ENCODE results near the gene COG4. TPM values are rescaled to one million over a fixed set of nuclear protein-coding genes. Genes with fewer than 3 reads are reported as not detected.

The COG4 gene
- polyA plus RNA-seq, 2 of the 4 experiments (the other 2 are of a cell fraction): 42.7 to 48.2 TPM

GRCh38 chr16:70520612-70521297, 2.6 kb downstream of the COG4 start:
- FAIRE-seq: no peak
- CTCF ChIA-PET: interaction anchor here (0.9 to 1.6 kb wide), 2 partner anchors 11 to 26 kb away, joined by 3 read pairs; no protein-coding TSS in a partner anchor

GRCh38 chr16:70512456-70512855, 10.9 kb downstream of the COG4 start:
- WGBS (ENCODE audit: missing lambda C conversion rate): 53% methylated on average over 5 of the region's 5 CpGs
- H3K4me1 ChIP-seq: peaks cover 6% of the 10 kb centered on the region; the same call in 1 of the 3 replicates
- peak in 1 of 2 experiments; percentile 33 for DNase-seq (ENCODE audit: low read depth in 1 of 2, low spot score in 1 of 2)
- no peak for FAIRE-seq
- no peak overlapping the region for H3K4me3 ChIP-seq
- no peaks in the 10 kb centered on the region for H3K9me3 ChIP-seq
- no peak overlapping the region for H3K4me2 ChIP-seq
- H3K27ac ChIP-seq: peak overlapping the region in 1 of 2 experiments; percentile 44; a peak in 1 of 6 replicates
- ATAC-seq: no peak; a peak in 1 of 6 replicates
- POLR2A ChIA-PET: no interaction called here
- CTCF ChIA-PET: interaction anchor here (0.8 kb wide), 1 partner anchor 12 kb away, joined by 3 read pairs; no protein-coding TSS in a partner anchor
- TF ChIP-seq, protein P1, sequence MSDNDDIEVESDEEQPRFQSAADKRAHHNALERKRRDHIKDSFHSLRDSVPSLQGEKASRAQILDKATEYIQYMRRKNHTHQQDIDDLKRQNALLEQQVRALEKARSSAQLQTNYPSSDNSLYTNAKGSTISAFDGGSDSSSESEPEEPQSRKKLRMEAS (IDR thresholded peaks at IDR 0.05): no peak
- TF ChIP-seq TP53 (CRISPR knock-in tag; IDR thresholded peaks at IDR 0.05) (no peak), KDM1A (IDR thresholded peaks at IDR 0.05; ENCODE audit: low read depth) (no peak), JUNB (IDR thresholded peaks at IDR 0.05) (no peak), E2F6 (IDR thresholded peaks at IDR 0.05; ENCODE audit: borderline replicate concordance, low read depth) (no peak), SMC3 (IDR thresholded peaks at IDR 0.05) (no peak), HES2 (IDR thresholded peaks at IDR 0.05) (no peak), GATA3 (IDR thresholded peaks at IDR 0.05; ENCODE audit: borderline replicate concordance) (no peak), RAD21 (conservative IDR thresholded peaks at IDR 0.05 in 1 of 2, IDR thresholded peaks at IDR 0.05 in 1 of 2) (no peak), POLR2AphosphoS2 (conservative IDR thresholded peaks at IDR 0.05; ENCODE audit: low read length) (no peak)

More at GRCh38 chr16:70520612-70521297, 2.6 kb downstream of the COG4 start:
- no peak overlapping the region for H3K27ac ChIP-seq
- DNase-seq (ENCODE audit: low read depth in 1 of 2, low spot score in 1 of 2): no peak
- H3K4me1 ChIP-seq: peaks cover 15% of the 10 kb centered on the region
- no peaks in the 10 kb centered on the region for H3K9me3 ChIP-seq
- WGBS (ENCODE audit: missing lambda C conversion rate): 92% methylated on average over 8 of the region's 8 CpGs
- H3K4me3 ChIP-seq: no peak overlapping the region
- no peak for TF ChIP-seq EP300 (IDR thresholded peaks at IDR 0.05)
- no peak for TF ChIP-seq JUN (IDR thresholded peaks at IDR 0.05)
- TF ChIP-seq, protein P2, sequence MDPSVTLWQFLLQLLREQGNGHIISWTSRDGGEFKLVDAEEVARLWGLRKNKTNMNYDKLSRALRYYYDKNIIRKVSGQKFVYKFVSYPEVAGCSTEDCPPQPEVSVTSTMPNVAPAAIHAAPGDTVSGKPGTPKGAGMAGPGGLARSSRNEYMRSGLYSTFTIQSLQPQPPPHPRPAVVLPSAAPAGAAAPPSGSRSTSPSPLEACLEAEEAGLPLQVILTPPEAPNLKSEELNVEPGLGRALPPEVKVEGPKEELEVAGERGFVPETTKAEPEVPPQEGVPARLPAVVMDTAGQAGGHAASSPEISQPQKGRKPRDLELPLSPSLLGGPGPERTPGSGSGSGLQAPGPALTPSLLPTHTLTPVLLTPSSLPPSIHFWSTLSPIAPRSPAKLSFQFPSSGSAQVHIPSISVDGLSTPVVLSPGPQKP (IDR thresholded peaks at IDR 0.05; ENCODE audit: low read depth, low read length): no peak
- TF ChIP-seq NFE2L2 (conservative IDR thresholded peaks at IDR 0.05; ENCODE audit: low read length): no peak
- no peak for TF ChIP-seq CHD2 (IDR thresholded peaks at IDR 0.05; ENCODE audit: low read length, partially characterized antibody)
- TF ChIP-seq MYC (IDR thresholded peaks at IDR 0.05; ENCODE audit: borderline replicate concordance, low read length): no peak
- TF ChIP-seq, protein P3, sequence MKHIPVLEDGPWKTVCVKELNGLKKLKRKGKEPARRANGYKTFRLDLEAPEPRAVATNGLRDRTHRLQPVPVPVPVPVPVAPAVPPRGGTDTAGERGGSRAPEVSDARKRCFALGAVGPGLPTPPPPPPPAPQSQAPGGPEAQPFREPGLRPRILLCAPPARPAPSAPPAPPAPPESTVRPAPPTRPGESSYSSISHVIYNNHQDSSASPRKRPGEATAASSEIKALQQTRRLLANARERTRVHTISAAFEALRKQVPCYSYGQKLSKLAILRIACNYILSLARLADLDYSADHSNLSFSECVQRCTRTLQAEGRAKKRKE (CRISPR knock-in tag; IDR thresholded peaks at IDR 0.05; ENCODE audit: low read depth): no peak
- TF ChIP-seq REST (IDR thresholded peaks at IDR 0.05): no peak
- no peak for TF ChIP-seq E2F6 (IDR thresholded peaks at IDR 0.05; ENCODE audit: borderline replicate concordance, low read depth)
- TF ChIP-seq MAFK (IDR thresholded peaks at IDR 0.05; ENCODE audit: partially characterized antibody): no peak
- no peak for TF ChIP-seq HOXB13 (CRISPR knock-in tag; IDR thresholded peaks at IDR 0.05; ENCODE audit: low read depth)
- TF ChIP-seq ZNF302 (CRISPR knock-in tag; IDR thresholded peaks at IDR 0.05): no peak
- no peak for TF ChIP-seq SREBF2 (IDR thresholded peaks at IDR 0.05)
- TF ChIP-seq FOXS1 (CRISPR knock-in tag; IDR thresholded peaks at IDR 0.05): no peak
- TF ChIP-seq, protein P4, sequence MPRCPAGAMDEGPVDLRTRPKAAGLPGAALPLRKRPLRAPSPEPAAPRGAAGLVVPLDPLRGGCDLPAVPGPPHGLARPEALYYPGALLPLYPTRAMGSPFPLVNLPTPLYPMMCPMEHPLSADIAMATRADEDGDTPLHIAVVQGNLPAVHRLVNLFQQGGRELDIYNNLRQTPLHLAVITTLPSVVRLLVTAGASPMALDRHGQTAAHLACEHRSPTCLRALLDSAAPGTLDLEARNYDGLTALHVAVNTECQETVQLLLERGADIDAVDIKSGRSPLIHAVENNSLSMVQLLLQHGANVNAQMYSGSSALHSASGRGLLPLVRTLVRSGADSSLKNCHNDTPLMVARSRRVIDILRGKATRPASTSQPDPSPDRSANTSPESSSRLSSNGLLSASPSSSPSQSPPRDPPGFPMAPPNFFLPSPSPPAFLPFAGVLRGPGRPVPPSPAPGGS (IDR thresholded peaks at IDR 0.05): no peak
- no peak for ATAC-seq
- H3K4me2 ChIP-seq: no peak overlapping the region
- POLR2A ChIA-PET: no interaction called here

Data from A549 (cell line).